ENCODE data around the gene PRKCZ. TPM values are rescaled to one million over a fixed set of nuclear protein-coding genes. Genes with fewer than 3 reads are reported as not detected.
"Not testable (repeated sequence)": the region's sequence is repeated elsewhere in the genome, so short reads cannot be mapped to it uniquely, and the experiment has no call there.

PRKCZ gene
- polyA plus RNA-seq, 2 donors = 21.2 to 34.3 TPM

GRCh38 chr1:2144501-2145090 lies 94.4 kb downstream of the PRKCZ start:
- Histone ChIP-seq H3K27me3 (ENCODE audit: control insufficient read depth in 1 of 2, insufficient read depth in 2 of 2, low read length in 2 of 2) (no peaks in the 10 kb centered on the region), H3K4me1 (ENCODE audit: control insufficient read depth in 2 of 2, insufficient read depth in 2 of 2, low read length in 1 of 2) (no peaks in the 10 kb centered on the region), H3K27ac (ENCODE audit: low read depth in 2 of 2, low read length in 1 of 2) (no peak overlapping the region), H3K36me3 (ENCODE audit: control insufficient read depth in 2 of 2, insufficient read depth in 2 of 2, low read length in 1 of 2) (peaks cover 4 to 17% of the 10 kb centered on the region in 2 donors), H3K4me3 (ENCODE audit: low read depth in 1 of 2, low read length in 2 of 2) (no peak overlapping the region), H3K9me3 (ENCODE audit: control insufficient read depth in 2 of 2, insufficient read depth in 1 of 2, low read depth in 1 of 2, low read length in 1 of 2) (no peaks in the 10 kb centered on the region)
- 92 to 93% methylated on average over 15 of the region's 15 CpGs for WGBS, 2 donors

GRCh38 chr1:2145946-2146835 lies 96.0 kb downstream of the PRKCZ start:
- H3K27ac ChIP-seq (ENCODE audit: low read depth in 2 of 2, low read length in 1 of 2) = no peak overlapping the region
- H3K27me3 ChIP-seq (ENCODE audit: control insufficient read depth in 1 of 2, insufficient read depth in 2 of 2, low read length in 2 of 2) = no peaks in the 10 kb centered on the region
- H3K4me1 ChIP-seq (ENCODE audit: control insufficient read depth in 2 of 2, insufficient read depth in 2 of 2, low read length in 1 of 2) = no peaks in the 10 kb centered on the region
- H3K4me3 ChIP-seq (ENCODE audit: low read depth in 1 of 2, low read length in 2 of 2) = no peak overlapping the region
- no peaks in the 10 kb centered on the region for H3K9me3 ChIP-seq (ENCODE audit: control insufficient read depth in 2 of 2, insufficient read depth in 1 of 2, low read depth in 1 of 2, low read length in 1 of 2)
- 85 to 91% methylated on average over 19 of the region's 19 CpGs for WGBS, 2 donors
- H3K36me3 ChIP-seq (ENCODE audit: control insufficient read depth in 2 of 2, insufficient read depth in 2 of 2, low read length in 1 of 2) = peaks cover 4 to 19% of the 10 kb centered on the region in 2 donors

GRCh38 chr1:2146836-2147517 lies 96.8 kb downstream of the PRKCZ start:
- Histone ChIP-seq H3K4me1 (ENCODE audit: control insufficient read depth in 2 of 2, insufficient read depth in 2 of 2, low read length in 1 of 2) (no peaks in the 10 kb centered on the region), H3K27me3 (ENCODE audit: control insufficient read depth in 1 of 2, insufficient read depth in 2 of 2, low read length in 2 of 2) (no peaks in the 10 kb centered on the region), H3K9me3 (ENCODE audit: control insufficient read depth in 2 of 2, insufficient read depth in 1 of 2, low read depth in 1 of 2, low read length in 1 of 2) (no peaks in the 10 kb centered on the region), H3K4me3 (ENCODE audit: low read depth in 1 of 2, low read length in 2 of 2) (no peak overlapping the region), H3K36me3 (ENCODE audit: control insufficient read depth in 2 of 2, insufficient read depth in 2 of 2, low read length in 1 of 2) (peaks cover 4 to 19% of the 10 kb centered on the region in 2 donors), H3K27ac (ENCODE audit: low read depth in 2 of 2, low read length in 1 of 2) (no peak overlapping the region)
- WGBS, 2 donors = 92 to 95% methylated on average over 11 of the region's 11 CpGs

GRCh38 chr1:2147869-2148268 lies 97.7 kb downstream of the PRKCZ start:
- peaks cover 4 to 22% of the 10 kb centered on the region in 2 donors for H3K36me3 ChIP-seq (ENCODE audit: control insufficient read depth in 2 of 2, insufficient read depth in 2 of 2, low read length in 1 of 2)
- H3K4me1 ChIP-seq (ENCODE audit: control insufficient read depth in 2 of 2, insufficient read depth in 2 of 2, low read length in 1 of 2); H3K4me3 ChIP-seq (ENCODE audit: low read depth in 1 of 2, low read length in 2 of 2); H3K27ac ChIP-seq (ENCODE audit: low read depth in 2 of 2, low read length in 1 of 2); H3K9me3 ChIP-seq (ENCODE audit: control insufficient read depth in 2 of 2, insufficient read depth in 1 of 2, low read depth in 1 of 2, low read length in 1 of 2); H3K27me3 ChIP-seq (ENCODE audit: control insufficient read depth in 1 of 2, insufficient read depth in 2 of 2, low read length in 2 of 2): not testable (repeated sequence)
- WGBS, 2 donors = 96 to 98% methylated on average over 5 of the region's 5 CpGs

- Histone ChIP-seq H3K9me3 (ENCODE audit: control insufficient read depth in 2 of 2, insufficient read depth in 1 of 2, low read depth in 1 of 2, low read length in 1 of 2) (no peaks in the 10 kb centered on the region), H3K27me3 (ENCODE audit: control insufficient read depth in 1 of 2, insufficient read depth in 2 of 2, low read length in 2 of 2) (no peaks in the 10 kb centered on the region), H3K4me3 (ENCODE audit: low read depth in 1 of 2, low read length in 2 of 2) (no peak overlapping the region), H3K4me1 (ENCODE audit: control insufficient read depth in 2 of 2, insufficient read depth in 2 of 2, low read length in 1 of 2) (peaks cover 3 to 10% of the 10 kb centered on the region in 2 donors), H3K27ac (ENCODE audit: low read depth in 2 of 2, low read length in 1 of 2) (no peak overlapping the region), H3K36me3 (ENCODE audit: control insufficient read depth in 2 of 2, insufficient read depth in 2 of 2, low read length in 1 of 2) (peaks cover 4 to 23% of the 10 kb centered on the region in 2 donors)
- WGBS, 2 donors = 71 to 75% methylated on average over 14 of the region's 14 CpGs
These were observed 98.5 kb downstream of the PRKCZ start for GRCh38 chr1:2148691-2149090.

- H3K4me1 ChIP-seq (ENCODE audit: control insufficient read depth in 2 of 2, insufficient read depth in 2 of 2, low read length in 1 of 2) = peaks cover 3 to 10% of the 10 kb centered on the region in 2 donors
- H3K9me3 ChIP-seq (ENCODE audit: control insufficient read depth in 2 of 2, insufficient read depth in 1 of 2, low read depth in 1 of 2, low read length in 1 of 2) = no peaks in the 10 kb centered on the region
- H3K27ac ChIP-seq (ENCODE audit: low read depth in 2 of 2, low read length in 1 of 2) = no peak overlapping the region
- H3K27me3 ChIP-seq (ENCODE audit: control insufficient read depth in 1 of 2, insufficient read depth in 2 of 2, low read length in 2 of 2) = no peaks in the 10 kb centered on the region
- H3K36me3 ChIP-seq (ENCODE audit: control insufficient read depth in 2 of 2, insufficient read depth in 2 of 2, low read length in 1 of 2) = peaks cover 4 to 26% of the 10 kb centered on the region in 2 donors
- WGBS, 2 donors = 90 to 92% methylated on average over 19 of the region's 19 CpGs
- no peak overlapping the region for H3K4me3 ChIP-seq (ENCODE audit: low read depth in 1 of 2, low read length in 2 of 2)
These were observed 100.6 kb downstream of the PRKCZ start for GRCh38 chr1:2150801-2151200.

GRCh38 chr1:2151252-2151651 lies 101.0 kb downstream of the PRKCZ start:
- no peaks in the 10 kb centered on the region for H3K27me3 ChIP-seq (ENCODE audit: control insufficient read depth in 1 of 2, insufficient read depth in 2 of 2, low read length in 2 of 2)
- H3K4me3 ChIP-seq (ENCODE audit: low read depth in 1 of 2, low read length in 2 of 2) = no peak overlapping the region
- H3K27ac ChIP-seq (ENCODE audit: low read depth in 2 of 2, low read length in 1 of 2) = no peak overlapping the region
- peaks cover 2 to 21% of the 10 kb centered on the region in 2 donors for H3K36me3 ChIP-seq (ENCODE audit: control insufficient read depth in 2 of 2, insufficient read depth in 2 of 2, low read length in 1 of 2)
- WGBS, 2 donors = 71 to 73% methylated on average over 10 of the region's 10 CpGs
- peaks cover 3 to 10% of the 10 kb centered on the region in 2 donors for H3K4me1 ChIP-seq (ENCODE audit: control insufficient read depth in 2 of 2, insufficient read depth in 2 of 2, low read length in 1 of 2)
- H3K9me3 ChIP-seq (ENCODE audit: control insufficient read depth in 2 of 2, insufficient read depth in 1 of 2, low read depth in 1 of 2, low read length in 1 of 2) = no peaks in the 10 kb centered on the region

GRCh38 chr1:2151911-2152310 lies 101.7 kb downstream of the PRKCZ start:
- Histone ChIP-seq H3K27ac (ENCODE audit: low read depth in 2 of 2, low read length in 1 of 2) (no peak overlapping the region), H3K4me3 (ENCODE audit: low read depth in 1 of 2, low read length in 2 of 2) (no peak overlapping the region), H3K36me3 (ENCODE audit: control insufficient read depth in 2 of 2, insufficient read depth in 2 of 2, low read length in 1 of 2) (peaks cover 0 to 19% of the 10 kb centered on the region in 2 donors), H3K9me3 (ENCODE audit: control insufficient read depth in 2 of 2, insufficient read depth in 1 of 2, low read depth in 1 of 2, low read length in 1 of 2) (no peaks in the 10 kb centered on the region), H3K4me1 (ENCODE audit: control insufficient read depth in 2 of 2, insufficient read depth in 2 of 2, low read length in 1 of 2) (peaks cover 3 to 10% of the 10 kb centered on the region in 2 donors), H3K27me3 (ENCODE audit: control insufficient read depth in 1 of 2, insufficient read depth in 2 of 2, low read length in 2 of 2) (no peaks in the 10 kb centered on the region)
- 67 to 72% methylated on average over 6 of the region's 6 CpGs for WGBS, 2 donors

- Histone ChIP-seq H3K27me3 (ENCODE audit: control insufficient read depth in 1 of 2, insufficient read depth in 2 of 2, low read length in 2 of 2) (no peaks in the 10 kb centered on the region), H3K36me3 (ENCODE audit: control insufficient read depth in 2 of 2, insufficient read depth in 2 of 2, low read length in 1 of 2) (peaks cover 0 to 16% of the 10 kb centered on the region in 2 donors), H3K9me3 (ENCODE audit: control insufficient read depth in 2 of 2, insufficient read depth in 1 of 2, low read depth in 1 of 2, low read length in 1 of 2) (no peaks in the 10 kb centered on the region), H3K27ac (ENCODE audit: low read depth in 2 of 2, low read length in 1 of 2) (no peak overlapping the region), H3K4me3 (ENCODE audit: low read depth in 1 of 2, low read length in 2 of 2) (no peak overlapping the region), H3K4me1 (ENCODE audit: control insufficient read depth in 2 of 2, insufficient read depth in 2 of 2, low read length in 1 of 2) (peaks cover 3 to 10% of the 10 kb centered on the region in 2 donors)
- WGBS, 2 donors = 55% methylated on average over 11 of the region's 11 CpGs
These were observed 102.7 kb downstream of the PRKCZ start for GRCh38 chr1:2152954-2153353.

All from esophagus (tissue), 2 donors.